Measurements from ENCODE around the gene SGSM1.

The SGSM1 gene

DNA sequence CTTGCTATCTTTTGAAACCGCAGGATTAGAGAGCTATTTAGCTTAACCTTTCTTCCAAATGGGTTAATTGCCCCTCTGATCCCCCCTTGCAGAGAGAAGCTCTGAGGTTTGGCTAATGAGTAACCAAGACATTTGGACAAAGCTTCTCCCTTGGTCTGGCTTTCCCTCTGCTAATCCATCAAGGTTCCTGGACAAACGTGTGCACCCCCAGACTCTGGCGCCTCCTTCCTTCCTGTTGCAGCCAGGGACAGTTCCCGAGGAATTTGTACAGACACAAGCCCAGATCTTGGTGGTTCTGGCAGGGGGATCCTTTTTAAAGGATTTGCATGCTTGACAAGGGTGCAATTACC lies 148.1 kb downstream of the SGSM1 start:
- DNase-seq: no peak

- DNase-seq: no peak
Measured at GRCh38 chr22:24954856-24955255, 148.8 kb downstream of the SGSM1 start.

GRCh38 chr22:24957043-24957442 lies 151.0 kb downstream of the SGSM1 start:
- no peak for DNase-seq

- no peak for DNase-seq
Measured at GRCh38 chr22:24961217-24961844, 155.3 kb downstream of the SGSM1 start.

- DNase-seq: no peak
Measured at GRCh38 chr22:24962094-24962493, 156.1 kb downstream of the SGSM1 start.

DNA sequence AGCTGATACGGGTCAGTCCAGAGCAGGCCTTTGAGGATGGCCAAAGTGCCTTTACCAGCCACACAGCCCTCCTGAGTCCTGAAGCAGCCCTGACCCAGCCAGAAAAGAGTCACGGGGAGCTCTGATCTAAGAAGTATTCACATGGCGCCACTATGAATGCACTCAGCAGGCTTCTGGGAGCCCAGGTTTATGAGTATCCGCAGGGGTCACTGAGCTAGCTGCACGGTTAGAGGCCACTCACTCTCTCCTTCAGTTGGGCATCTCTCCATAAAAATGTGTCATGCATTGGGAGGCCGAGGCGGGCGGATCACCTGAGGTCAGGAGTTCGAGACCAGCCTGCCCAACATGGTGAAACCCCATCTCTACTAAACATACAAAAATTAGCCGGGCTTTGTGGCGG lies 156.8 kb downstream of the SGSM1 start:
- DNase-seq: no peak

- DNase-seq: no peak
Measured at GRCh38 chr22:24964441-24964840, 158.4 kb downstream of the SGSM1 start.

GRCh38 chr22:24965822-24966626 lies 160.0 kb downstream of the SGSM1 start:
- DNase-seq: no peak

DNA sequence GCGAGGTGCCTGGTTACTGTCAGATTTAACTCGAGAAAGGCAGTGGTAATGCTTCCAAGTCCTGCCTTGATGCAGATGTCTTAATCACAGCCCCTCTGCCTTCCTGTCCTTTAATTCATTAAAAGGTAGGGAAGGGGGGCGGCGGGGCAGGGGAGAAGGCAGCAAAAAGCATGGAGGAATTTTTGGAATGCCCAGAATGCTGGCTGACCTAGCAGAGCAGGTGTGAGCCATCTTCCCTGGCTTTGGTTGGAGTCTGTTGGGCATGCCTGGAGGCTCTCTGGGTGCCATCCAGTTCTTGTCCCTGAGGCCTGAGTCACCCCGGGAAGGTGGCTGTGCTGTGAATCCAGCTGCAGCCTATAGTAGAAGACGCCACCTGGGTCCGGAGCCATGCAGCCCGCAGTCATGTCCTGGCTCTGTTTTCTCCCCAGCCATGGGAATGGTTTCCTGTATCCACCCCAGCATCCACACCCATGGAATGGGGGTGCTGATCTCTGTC lies 162.1 kb downstream of the SGSM1 start:
- no peak for DNase-seq

GRCh38 chr22:24969560-24970301 lies 163.7 kb downstream of the SGSM1 start:
- DNase-seq: no peak

- no peak for DNase-seq
Measured at GRCh38 chr22:24972369-24972768, 166.4 kb downstream of the SGSM1 start.

GRCh38 chr22:24973872-24974271 lies 167.9 kb downstream of the SGSM1 start:
- DNase-seq: no peak

DNA sequence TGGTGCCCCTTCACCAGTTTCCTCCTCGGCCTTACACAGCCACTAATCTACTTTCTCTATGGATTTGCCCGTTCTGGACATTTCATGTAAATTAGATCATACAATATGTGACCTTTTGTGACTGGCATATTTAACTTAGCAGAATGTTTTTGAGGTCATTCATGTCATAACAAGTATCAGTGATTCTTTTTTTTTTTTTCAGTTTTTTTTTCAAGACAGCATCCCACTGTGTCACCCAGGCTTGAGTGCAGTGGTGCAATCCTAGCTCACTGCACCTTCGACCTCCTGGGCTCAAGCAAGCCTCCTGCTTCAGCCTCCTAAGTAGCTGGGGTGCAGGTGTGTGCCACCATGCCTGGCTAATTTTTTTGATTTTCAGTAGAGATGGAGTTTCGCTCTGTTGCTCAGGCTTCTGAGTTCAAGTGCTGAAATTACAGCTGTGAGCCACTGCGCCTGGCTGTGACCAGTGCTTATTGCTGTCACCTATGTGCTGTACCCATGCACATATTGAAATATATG lies 169.2 kb downstream of the SGSM1 start:
- DNase-seq: no peak

- no peak for DNase-seq
Measured at GRCh38 chr22:24975813-24976341, 169.9 kb downstream of the SGSM1 start.

GRCh38 chr22:24976442-24977218 lies 170.6 kb downstream of the SGSM1 start:
- no peak for DNase-seq
